HCT116 (cell line): ENCODE measurements around the gene UGT2A2. TPM values are rescaled to one million over a fixed set of nuclear protein-coding genes. Genes with fewer than 3 reads are reported as not detected.

Experiments used
- ATAC-seq: fragments of 200-7000 bp; cut with Tn5 transposase; 2 replicates; pipeline ENCODE4 v1.9.1; 2020; ENCODE audit warnings: mild to moderate bottlenecking, moderate library complexity
- BruUV-seq: library from RNA; stranded (reverse); fragments of 400-500 nt; replicated peaks from 2 replicates; lab custom pipeline; 2021; lab: Mats Ljungman, UMichigan
- CTCF ChIA-PET: fragments of 300-600 bp; sonication (Branson Sonifier 250); formaldehyde crosslinking; loops from one replicate; lab custom pipeline; 2021; ENCODE audit warnings: antibody characterized with exemption; lab: Charles Lee
- POLR2A ChIA-PET: fragments of 300-600, 350-600 bp; sonication (Branson Sonifier 250); formaldehyde crosslinking; loops from one replicate; lab custom pipeline; 2021; ENCODE audit warnings: antibody characterized with exemption; lab: Charles Lee
- RAD21 ChIA-PET, 2 experiments: fragments of 300-600 bp; sonication (Branson Sonifier 250); formaldehyde crosslinking; loops; one replicate each; lab custom pipeline; 2023; ENCODE audit warnings: low total read pairs in 2 of 2; ENCODE audit not compliant: uncharacterized antibody in 2 of 2, unreplicated experiment in 2 of 2, low non-redundant PET in 1 of 2; lab: Charles Lee
- DNase-seq: peaks from one replicate; pipeline ENCODE4 v3.0.0-alpha.2; 2010; ENCODE audit warnings: low read depth, low spot score
- H2AFZ ChIP-seq: fragments of 200-600 bp; shearing (Covaris generic), sonication (generic); 2 replicates; pipeline ENCODE4 v1.6.1; 2017; ENCODE audit warnings: low read depth, mixed run types, mixed read lengths, antibody characterized with exemption, low read length; ENCODE audit not compliant: poor library complexity, severe bottlenecking
- H3K27ac ChIP-seq: 2 replicates; pipeline ENCODE4 v1.5.1; 2012; ENCODE audit warnings: low read depth, low read length
- H3K27me3 ChIP-seq: fragments of 200-600 bp; sonication (generic); 2 replicates; pipeline ENCODE4 v1.6.1; 2016; ENCODE audit warnings: mixed run types, low read length, mixed read lengths; ENCODE audit not compliant: insufficient read depth
- H3K36me3 ChIP-seq, 2 experiments: fragments of 200-500 bp in 1 of 2; fragments of 200-600 bp in 1 of 2; sonication (Bioruptor generic) in 1 of 2; sonication (generic) in 1 of 2; 2 replicates each; pipeline versions ENCODE4 v1.5.1 to v1.6.1; 2014 to 2016; ENCODE audit warnings: low read length in 2 of 2, inconsistent platforms in 1 of 2, mixed read lengths in 1 of 2, mixed run types in 1 of 2; ENCODE audit not compliant: insufficient read depth in 2 of 2, control insufficient read depth in 1 of 2
- H3K4me1 ChIP-seq, 2 experiments: fragments of 200-600 bp in 1 of 2; sonication (generic) in 1 of 2; 2 replicates each; pipeline versions ENCODE4 v1.5.1 to v1.6.1; 2012 to 2017; ENCODE audit warnings: low read length in 2 of 2, inconsistent platforms in 1 of 2, mild to moderate bottlenecking in 1 of 2, mixed read lengths in 1 of 2, mixed run types in 1 of 2, moderate library complexity in 1 of 2; ENCODE audit not compliant: insufficient read depth in 2 of 2, control insufficient read depth in 1 of 2
- H3K4me2 ChIP-seq: fragments of 200-600 bp; sonication (generic); 2 replicates; pipeline ENCODE4 v1.6.1; 2017; ENCODE audit warnings: mixed run types, low read length, mixed read lengths
- H3K4me3 ChIP-seq, 2 experiments: fragments of 200-600 bp in 1 of 2; sonication (generic) in 1 of 2; replicated peaks in 1 of 2; 2 replicates each; pipeline ENCODE4 v1.5.1; 2011 to 2016; ENCODE audit warnings: low read length in 2 of 2, control low read depth in 1 of 2, low read depth in 1 of 2, mild to moderate bottlenecking in 1 of 2, mixed read lengths in 1 of 2, mixed run types in 1 of 2
- H3K79me2 ChIP-seq: fragments of 200-600 bp; sonication (generic); 2 replicates; pipeline ENCODE4 v1.6.1; 2017; ENCODE audit warnings: mild to moderate bottlenecking, mixed run types, low read length, moderate library complexity, mixed read lengths; ENCODE audit not compliant: insufficient read depth
- H3K9ac ChIP-seq: fragments of 200-600 bp; sonication (generic); 2 replicates; pipeline ENCODE4 v1.6.1; 2016; ENCODE audit warnings: low read length, mixed read lengths
- H3K9me2 ChIP-seq: fragments of 200-600 bp; sonication (generic), shearing (Covaris generic); 2 replicates; pipeline ENCODE4 v1.6.1; 2017; ENCODE audit warnings: mixed run types, mild to moderate bottlenecking, moderate library complexity; ENCODE audit not compliant: insufficient read depth
- H3K9me3 ChIP-seq, 2 experiments: fragments of 200-500 bp in 1 of 2; fragments of 200-600 bp in 1 of 2; sonication (Bioruptor generic) in 1 of 2; sonication (generic) in 1 of 2; 2 replicates each; pipeline ENCODE4 v1.6.1; 2014 to 2017; ENCODE audit warnings: low read length in 2 of 2, mixed read lengths in 2 of 2, inconsistent platforms in 1 of 2, low read depth in 1 of 2, mild to moderate bottlenecking in 1 of 2, mixed run types in 1 of 2, moderate library complexity in 1 of 2; ENCODE audit not compliant: control insufficient read depth in 1 of 2, insufficient read depth in 1 of 2
- H4K20me1 ChIP-seq: fragments of 200-600 bp; sonication (generic), shearing (Covaris generic); 2 replicates; pipeline ENCODE4 v1.6.1; 2017; ENCODE audit warnings: mixed run types, mild to moderate bottlenecking, moderate library complexity; ENCODE audit not compliant: insufficient read depth
- CEBPB ChIP-seq: IDR thresholded peaks from 2 replicates; pipeline ENCODE4 v1.6.1; 2012; ENCODE audit warnings: low read depth
- EGR1 ChIP-seq: IDR thresholded peaks from 2 replicates; pipeline ENCODE4 v1.6.1; 2012; ENCODE audit warnings: low read depth
- EZH2 ChIP-seq: fragments of 200-600 bp; sonication (generic); IDR thresholded peaks from 2 replicates; pipeline ENCODE4 v1.6.1; 2017; ENCODE audit warnings: antibody characterized with exemption, mixed run types
- FOSL1 ChIP-seq: IDR thresholded peaks from 2 replicates; pipeline ENCODE4 v1.6.1; 2012; ENCODE audit warnings: low read depth
- POLR2AphosphoS5 ChIP-seq: IDR thresholded peaks from 2 replicates; pipeline ENCODE4 v1.6.1; 2011; ENCODE audit warnings: mild to moderate bottlenecking, low read depth, low read length, moderate library complexity
- SIN3A ChIP-seq: IDR thresholded peaks from 2 replicates; pipeline ENCODE4 v1.6.1; 2012; ENCODE audit warnings: low read depth
- intact Hi-C: fragments of 100-400 bp; cut with micrococcal nuclease; formaldehyde crosslinking; loops from 2 replicates; pipeline ENCODE4 v1.10.0; 2022
- total RNA-seq: library from RNA; stranded (reverse); gene quantifications from one replicate; pipeline ENCODE4 v1.2.1, GENCODE V29; 2021; ENCODE audit not compliant: unreplicated experiment
- TF ChIP-seq, protein P1 (sequence below): IDR thresholded peaks from 2 replicates; pipeline ENCODE4 v1.6.1; 2012; ENCODE audit warnings: low read depth
- TF ChIP-seq, protein P2 (sequence below): IDR thresholded peaks from 2 replicates; pipeline ENCODE4 v1.6.1; 2012
- TF ChIP-seq, protein P3 (sequence below): IDR thresholded peaks from 2 replicates; pipeline ENCODE4 v1.6.1; 2011; ENCODE audit warnings: mild to moderate bottlenecking, low read length, moderate library complexity; ENCODE audit not compliant: insufficient replicate concordance; ENCODE audit errors: extremely low read depth

UGT2A2 gene
- total RNA-seq, 1 experiment from 2014 or later = not detected

DNA sequence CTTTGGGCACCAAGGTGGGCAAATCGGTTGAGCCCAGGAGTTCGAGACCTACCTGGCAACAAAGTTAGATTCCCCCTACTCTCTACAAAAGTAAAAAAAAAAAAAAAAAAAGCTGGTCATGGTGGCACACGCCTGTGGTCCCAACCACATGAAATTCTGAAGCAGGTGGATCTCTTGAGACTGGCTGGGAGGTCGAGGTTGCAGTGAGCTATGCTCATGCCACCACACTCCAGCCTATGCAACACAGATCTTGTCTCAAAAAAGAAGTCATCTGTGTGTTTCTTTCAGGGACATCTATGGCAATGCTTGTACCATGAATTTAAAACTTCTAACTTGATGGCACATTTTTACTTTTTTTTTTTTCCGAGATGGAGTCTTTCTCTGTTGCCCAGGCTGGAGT lies 55.3 kb downstream of the UGT2A2 start:
- Histone ChIP-seq H3K9me3 (no peaks in the 10 kb centered on the region), H2AFZ (no peak overlapping the region), H3K9ac (no peak overlapping the region), H4K20me1 (no peaks in the 10 kb centered on the region), H3K27ac (no peak overlapping the region)
- CTCF ChIA-PET = no interaction called here
- POLR2A ChIA-PET = no interaction called here
- TF ChIP-seq SIN3A = no peak
- no peak for TF ChIP-seq POLR2AphosphoS5
- TF ChIP-seq, protein P1, sequence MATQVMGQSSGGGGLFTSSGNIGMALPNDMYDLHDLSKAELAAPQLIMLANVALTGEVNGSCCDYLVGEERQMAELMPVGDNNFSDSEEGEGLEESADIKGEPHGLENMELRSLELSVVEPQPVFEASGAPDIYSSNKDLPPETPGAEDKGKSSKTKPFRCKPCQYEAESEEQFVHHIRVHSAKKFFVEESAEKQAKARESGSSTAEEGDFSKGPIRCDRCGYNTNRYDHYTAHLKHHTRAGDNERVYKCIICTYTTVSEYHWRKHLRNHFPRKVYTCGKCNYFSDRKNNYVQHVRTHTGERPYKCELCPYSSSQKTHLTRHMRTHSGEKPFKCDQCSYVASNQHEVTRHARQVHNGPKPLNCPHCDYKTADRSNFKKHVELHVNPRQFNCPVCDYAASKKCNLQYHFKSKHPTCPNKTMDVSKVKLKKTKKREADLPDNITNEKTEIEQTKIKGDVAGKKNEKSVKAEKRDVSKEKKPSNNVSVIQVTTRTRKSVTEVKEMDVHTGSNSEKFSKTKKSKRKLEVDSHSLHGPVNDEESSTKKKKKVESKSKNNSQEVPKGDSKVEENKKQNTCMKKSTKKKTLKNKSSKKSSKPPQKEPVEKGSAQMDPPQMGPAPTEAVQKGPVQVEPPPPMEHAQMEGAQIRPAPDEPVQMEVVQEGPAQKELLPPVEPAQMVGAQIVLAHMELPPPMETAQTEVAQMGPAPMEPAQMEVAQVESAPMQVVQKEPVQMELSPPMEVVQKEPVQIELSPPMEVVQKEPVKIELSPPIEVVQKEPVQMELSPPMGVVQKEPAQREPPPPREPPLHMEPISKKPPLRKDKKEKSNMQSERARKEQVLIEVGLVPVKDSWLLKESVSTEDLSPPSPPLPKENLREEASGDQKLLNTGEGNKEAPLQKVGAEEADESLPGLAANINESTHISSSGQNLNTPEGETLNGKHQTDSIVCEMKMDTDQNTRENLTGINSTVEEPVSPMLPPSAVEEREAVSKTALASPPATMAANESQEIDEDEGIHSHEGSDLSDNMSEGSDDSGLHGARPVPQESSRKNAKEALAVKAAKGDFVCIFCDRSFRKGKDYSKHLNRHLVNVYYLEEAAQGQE = no peak
- no peak for TF ChIP-seq CEBPB
- no peak for TF ChIP-seq FOSL1
- TF ChIP-seq, protein P2, sequence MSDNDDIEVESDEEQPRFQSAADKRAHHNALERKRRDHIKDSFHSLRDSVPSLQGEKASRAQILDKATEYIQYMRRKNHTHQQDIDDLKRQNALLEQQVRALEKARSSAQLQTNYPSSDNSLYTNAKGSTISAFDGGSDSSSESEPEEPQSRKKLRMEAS = no peak
- TF ChIP-seq EZH2 = no peak
- TF ChIP-seq, all 23 proteins: peak for 0
- intact Hi-C loops = no loop called here
- Histone ChIP-seq H3K27me3 (no peaks in the 10 kb centered on the region), H3K4me2 (no peak overlapping the region), H3K4me1 (no peaks in the 10 kb centered on the region), H3K79me2 (no peaks in the 10 kb centered on the region), H3K9me2 (no peaks in the 10 kb centered on the region), H3K4me3 (no peak overlapping the region), H3K36me3 (no peaks in the 10 kb centered on the region)
- DNase-seq (no peak), ATAC-seq (no peak)
- RAD21 ChIA-PET = no interaction called here
- BruUV-seq = no TSS peak

DNA sequence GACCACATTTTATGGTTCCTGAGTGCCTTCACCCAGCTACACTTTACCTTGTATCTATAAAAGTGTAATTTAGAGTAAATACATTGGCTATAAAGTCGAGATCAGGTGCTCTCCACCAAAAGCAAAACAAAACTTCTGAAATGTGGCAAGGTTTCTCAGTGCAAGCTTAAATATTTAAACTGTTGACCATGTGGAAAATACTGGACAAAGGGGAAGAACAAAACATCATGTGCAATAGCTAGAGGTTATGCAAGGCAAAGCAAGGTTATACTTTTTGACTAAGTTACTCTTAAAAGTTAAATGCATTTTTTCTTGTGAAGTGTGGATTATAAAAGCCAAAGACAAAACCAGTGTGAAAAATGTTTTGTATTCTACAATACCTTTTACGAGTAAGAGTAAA lies 55.9 kb downstream of the UGT2A2 start:
- POLR2A ChIA-PET = no interaction called here
- Histone ChIP-seq H3K9me2 (no peaks in the 10 kb centered on the region), H3K27me3 (no peaks in the 10 kb centered on the region), H3K4me2 (no peak overlapping the region), H4K20me1 (no peaks in the 10 kb centered on the region), H3K4me1 (no peaks in the 10 kb centered on the region), H3K79me2 (no peaks in the 10 kb centered on the region), H3K4me3 (no peak overlapping the region), H3K9ac (no peak overlapping the region), H2AFZ (no peak overlapping the region), H3K36me3 (no peaks in the 10 kb centered on the region), H3K27ac (no peak overlapping the region), H3K9me3 (no peaks in the 10 kb centered on the region)
- BruUV-seq = no TSS peak
- no peak for TF ChIP-seq EGR1
- TF ChIP-seq, protein P3, sequence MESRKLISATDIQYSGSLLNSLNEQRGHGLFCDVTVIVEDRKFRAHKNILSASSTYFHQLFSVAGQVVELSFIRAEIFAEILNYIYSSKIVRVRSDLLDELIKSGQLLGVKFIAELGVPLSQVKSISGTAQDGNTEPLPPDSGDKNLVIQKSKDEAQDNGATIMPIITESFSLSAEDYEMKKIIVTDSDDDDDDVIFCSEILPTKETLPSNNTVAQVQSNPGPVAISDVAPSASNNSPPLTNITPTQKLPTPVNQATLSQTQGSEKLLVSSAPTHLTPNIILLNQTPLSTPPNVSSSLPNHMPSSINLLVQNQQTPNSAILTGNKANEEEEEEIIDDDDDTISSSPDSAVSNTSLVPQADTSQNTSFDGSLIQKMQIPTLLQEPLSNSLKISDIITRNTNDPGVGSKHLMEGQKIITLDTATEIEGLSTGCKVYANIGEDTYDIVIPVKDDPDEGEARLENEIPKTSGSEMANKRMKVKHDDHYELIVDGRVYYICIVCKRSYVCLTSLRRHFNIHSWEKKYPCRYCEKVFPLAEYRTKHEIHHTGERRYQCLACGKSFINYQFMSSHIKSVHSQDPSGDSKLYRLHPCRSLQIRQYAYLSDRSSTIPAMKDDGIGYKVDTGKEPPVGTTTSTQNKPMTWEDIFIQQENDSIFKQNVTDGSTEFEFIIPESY = no peak
- no peak for TF ChIP-seq CEBPB
- CTCF ChIA-PET = no interaction called here
- ATAC-seq (no peak), DNase-seq (no peak)
- RAD21 ChIA-PET = no interaction called here
- intact Hi-C loops = no loop called here
